Fibroblast of skin of left biceps (primary cell): ENCODE results near the gene DEFB121.
"Not testable (repeated sequence)": the region's sequence is repeated elsewhere in the genome, so short reads cannot be mapped to it uniquely, and the experiment has no call there.

Source experiments
- DNase-seq, 2 experiments: peaks; one replicate each; pipeline ENCODE4 v3.0.0-alpha.2; 2013; ENCODE audit warnings: low read depth in 2 of 2

DEFB121 gene

GRCh38 chr20:31406115-31406514 lies at the start of gene DEFB121:
Gene DEFB121, minus strand, starts transcription at chr20:31406215. Its CDS starts 63 bp downstream, at chr20:31406152.
- DNase-seq, result no peak

GRCh38 chr20:31454361-31454760 lies 48.3 kb upstream of the DEFB121 start:
- no peak for DNase-seq

GRCh38 chr20:31452575-31452974 lies 46.6 kb upstream of the DEFB121 start:
- no peak for DNase-seq

GRCh38 chr20:31449511-31450414 lies 43.7 kb upstream of the DEFB121 start:
- DNase-seq, result no peak

GRCh38 chr20:31446084-31446819 lies 40.2 kb upstream of the DEFB121 start:
- no peak for DNase-seq

- DNase-seq, result no peak
These were observed 34.1 kb upstream of the DEFB121 start, which contains the start of gene DEFB123 for GRCh38 chr20:31440012-31440659. Gene DEFB123, plus strand, starts transcription at chr20:31440632. Its CDS starts 67 bp downstream, at chr20:31440699.

GRCh38 chr20:31430568-31431115 lies 24.6 kb upstream of the DEFB121 start:
- no peak for DNase-seq

- DNase-seq, result not testable (repeated sequence)
These were observed 21.6 kb upstream of the DEFB121 start for GRCh38 chr20:31427576-31427975.

- DNase-seq, result not testable (repeated sequence)
These were observed 21.0 kb upstream of the DEFB121 start for GRCh38 chr20:31426891-31427551.

- no peak for DNase-seq
These were observed 19.8 kb upstream of the DEFB121 start for GRCh38 chr20:31425797-31426196.

GRCh38 chr20:31418307-31418706 lies 12.3 kb upstream of the DEFB121 start:
- DNase-seq, result no peak

GRCh38 chr20:31415653-31416052 lies 9.6 kb upstream of the DEFB121 start:
- no peak for DNase-seq

- DNase-seq, result no peak
These were observed 8.4 kb upstream of the DEFB121 start for GRCh38 chr20:31414381-31414780.

- no peak for DNase-seq
These were observed 4.0 kb upstream of the DEFB121 start for GRCh38 chr20:31410011-31410410.

- no peak for DNase-seq
These were observed 2.1 kb downstream of the DEFB121 start for GRCh38 chr20:31403886-31404285.

GRCh38 chr20:31394900-31395299 lies 11.1 kb downstream of the DEFB121 start:
- no peak for DNase-seq

GRCh38 chr20:31392836-31393235 lies 13.2 kb downstream of the DEFB121 start:
- no peak for DNase-seq

GRCh38 chr20:31390490-31390889 lies 15.5 kb downstream of the DEFB121 start, which contains the start of gene DEFB119:
Gene DEFB119, minus strand, starts transcription at chr20:31390590. Its CDS starts 107 bp downstream, at chr20:31390483.
- DNase-seq, result no peak

GRCh38 chr20:31374346-31374745 lies 31.7 kb downstream of the DEFB121 start:
- DNase-seq, result no peak

GRCh38 chr20:31368301-31368700 lies 37.7 kb downstream of the DEFB121 start, which contains the start of gene DEFB118:
Gene DEFB118, plus strand, starts transcription at chr20:31368601. Its CDS starts 50 bp downstream, at chr20:31368651.
- no peak for DNase-seq

- DNase-seq, result not testable (repeated sequence)
These were observed 41.7 kb downstream of the DEFB121 start for GRCh38 chr20:31364272-31364671.
